ENCODE results near the gene RAD9A.

RAD9A gene

DNA sequence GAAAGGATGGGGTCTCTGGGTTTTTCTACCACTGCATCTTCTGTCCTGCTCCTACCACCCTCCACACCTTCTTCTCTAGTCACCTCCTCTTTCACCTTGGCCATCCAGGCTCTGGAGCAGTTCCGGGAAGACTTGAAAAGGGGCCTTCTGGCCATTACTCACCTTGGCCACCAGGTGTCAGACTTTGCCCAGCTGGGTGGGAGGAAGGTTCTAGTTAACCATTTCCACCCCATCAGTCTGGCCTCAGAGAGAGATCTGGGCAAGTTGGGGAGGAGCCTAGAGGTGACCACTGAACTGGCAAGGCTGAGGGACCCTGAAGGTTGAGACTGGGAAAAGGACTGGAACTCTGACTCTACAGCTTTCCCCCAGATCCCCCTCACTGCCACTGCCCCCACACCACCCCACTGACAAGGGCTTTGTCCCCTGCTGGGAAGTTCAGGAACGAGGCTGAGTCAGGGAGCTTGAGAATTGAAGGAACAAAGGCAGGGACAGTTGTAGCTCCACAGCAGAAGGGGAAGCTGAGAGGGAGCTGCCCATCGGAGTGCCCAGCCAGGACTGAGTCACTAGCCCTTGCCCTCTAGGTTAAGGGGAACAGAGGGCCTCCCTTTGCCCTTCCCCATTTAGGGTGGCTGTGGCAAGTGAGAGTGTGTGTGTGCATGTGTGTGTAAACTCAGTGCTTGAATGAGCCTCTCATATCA, 34.8 kb upstream of the RAD9A start:
- CTCF ChIA-PET: interaction anchor here (0.6 to 37.4 kb wide), 18 partner anchors 17 to 303 kb away, joined by 3 to 1573 read pairs (median 3); partner anchors contain the start of genes CLCF1, KDM2A, NUDT8 and PPP1CA
- POLR2A ChIA-PET: no interaction called here
- DNase-seq (ENCODE audit: extremely low spot score): peak; percentile 81
- TF ChIP-seq, protein P1, sequence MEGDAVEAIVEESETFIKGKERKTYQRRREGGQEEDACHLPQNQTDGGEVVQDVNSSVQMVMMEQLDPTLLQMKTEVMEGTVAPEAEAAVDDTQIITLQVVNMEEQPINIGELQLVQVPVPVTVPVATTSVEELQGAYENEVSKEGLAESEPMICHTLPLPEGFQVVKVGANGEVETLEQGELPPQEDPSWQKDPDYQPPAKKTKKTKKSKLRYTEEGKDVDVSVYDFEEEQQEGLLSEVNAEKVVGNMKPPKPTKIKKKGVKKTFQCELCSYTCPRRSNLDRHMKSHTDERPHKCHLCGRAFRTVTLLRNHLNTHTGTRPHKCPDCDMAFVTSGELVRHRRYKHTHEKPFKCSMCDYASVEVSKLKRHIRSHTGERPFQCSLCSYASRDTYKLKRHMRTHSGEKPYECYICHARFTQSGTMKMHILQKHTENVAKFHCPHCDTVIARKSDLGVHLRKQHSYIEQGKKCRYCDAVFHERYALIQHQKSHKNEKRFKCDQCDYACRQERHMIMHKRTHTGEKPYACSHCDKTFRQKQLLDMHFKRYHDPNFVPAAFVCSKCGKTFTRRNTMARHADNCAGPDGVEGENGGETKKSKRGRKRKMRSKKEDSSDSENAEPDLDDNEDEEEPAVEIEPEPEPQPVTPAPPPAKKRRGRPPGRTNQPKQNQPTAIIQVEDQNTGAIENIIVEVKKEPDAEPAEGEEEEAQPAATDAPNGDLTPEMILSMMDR (IDR thresholded peaks at IDR 0.05; ENCODE audit: control extremely low read depth, extremely low read depth, low read depth, missing control alignments): peak; percentile 91

DNA sequence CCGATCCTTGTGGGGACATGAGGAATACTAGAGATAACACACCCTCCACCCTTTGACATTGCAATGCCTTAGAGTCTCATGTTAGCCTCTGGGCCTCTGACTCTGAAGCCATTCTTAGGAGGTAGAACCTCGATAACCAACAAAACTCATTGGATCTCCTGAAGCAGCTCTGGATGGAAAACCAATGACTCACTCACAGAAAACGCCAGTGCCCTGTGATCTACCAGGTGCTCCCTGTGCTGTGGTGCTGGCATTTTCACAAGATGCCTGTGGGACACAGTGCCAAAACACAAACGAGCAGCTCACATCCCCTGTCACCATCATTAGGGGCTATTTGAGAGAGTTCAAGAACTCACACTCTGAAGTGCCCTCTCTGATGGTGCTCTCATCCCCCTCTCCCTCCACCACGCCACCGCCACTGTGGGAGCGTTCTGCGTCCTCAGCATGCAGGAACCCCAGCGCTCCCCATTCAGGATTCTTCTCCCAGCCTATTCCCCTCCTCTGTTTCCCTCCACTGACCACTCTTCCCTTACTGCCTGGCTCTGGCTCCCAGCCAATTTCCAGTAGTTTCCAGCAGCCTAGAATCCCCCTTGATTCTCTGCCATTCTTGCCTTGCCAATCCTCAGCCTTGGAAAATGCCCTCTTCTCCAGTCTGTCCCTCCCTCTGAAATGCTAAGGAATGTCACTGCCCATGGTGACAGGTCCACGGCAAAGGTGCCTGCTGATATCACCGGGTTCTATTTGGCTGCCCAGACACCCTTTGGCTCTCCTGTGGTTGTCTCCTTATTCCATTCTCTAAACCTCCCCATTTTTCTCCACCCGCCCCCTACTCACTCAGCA, 33.7 kb upstream of the RAD9A start:
- TF ChIP-seq, protein P1 (IDR thresholded peaks at IDR 0.05; ENCODE audit: control extremely low read depth, extremely low read depth, low read depth, missing control alignments): no peak
- peak; percentile 2 for DNase-seq (ENCODE audit: extremely low spot score)
- POLR2A ChIA-PET: no interaction called here

DNA sequence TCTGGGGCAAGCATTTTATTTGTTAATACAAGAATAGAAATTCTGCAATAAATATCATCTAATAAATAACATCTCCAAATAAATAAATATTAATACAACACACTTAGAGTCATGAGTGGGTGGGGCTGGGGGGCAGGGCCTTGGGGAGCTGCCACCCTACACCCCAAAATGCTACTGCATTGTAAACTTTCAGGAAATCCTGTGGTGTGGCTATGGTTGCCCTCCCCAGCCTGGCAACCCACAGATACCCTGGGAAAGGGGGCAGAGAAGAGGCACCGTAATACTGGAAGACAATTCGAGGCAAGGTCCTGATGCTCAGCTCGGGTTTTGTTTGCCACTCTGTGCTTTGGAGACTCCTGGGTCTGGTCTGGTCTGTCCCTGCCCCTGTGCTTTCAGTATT, 27.6 kb upstream of the RAD9A start:
- POLR2A ChIA-PET: no interaction called here
- CTCF ChIA-PET: interaction anchor here (17.5 to 42.5 kb wide), 3 partner anchors 3 to 24 kb away, joined by 242 to 1573 read pairs (median 1573); partner anchors contain the start of genes CLCF1, POLD4, PPP1CA and RAD9A
- TF ChIP-seq, protein P1 (IDR thresholded peaks at IDR 0.05; ENCODE audit: control extremely low read depth, extremely low read depth, low read depth, missing control alignments): no peak
- DNase-seq (ENCODE audit: extremely low spot score): no peak

More for the DNA sequence above, 33.7 kb upstream of the RAD9A start:
- CTCF ChIA-PET: interaction anchor here (1.3 to 37.4 kb wide), 5 partner anchors 18 to 284 kb away, joined by 3 to 1573 read pairs (median 127); partner anchors contain the start of genes CLCF1, PPP1CA, RAD9A and TBC1D10C

DNA sequence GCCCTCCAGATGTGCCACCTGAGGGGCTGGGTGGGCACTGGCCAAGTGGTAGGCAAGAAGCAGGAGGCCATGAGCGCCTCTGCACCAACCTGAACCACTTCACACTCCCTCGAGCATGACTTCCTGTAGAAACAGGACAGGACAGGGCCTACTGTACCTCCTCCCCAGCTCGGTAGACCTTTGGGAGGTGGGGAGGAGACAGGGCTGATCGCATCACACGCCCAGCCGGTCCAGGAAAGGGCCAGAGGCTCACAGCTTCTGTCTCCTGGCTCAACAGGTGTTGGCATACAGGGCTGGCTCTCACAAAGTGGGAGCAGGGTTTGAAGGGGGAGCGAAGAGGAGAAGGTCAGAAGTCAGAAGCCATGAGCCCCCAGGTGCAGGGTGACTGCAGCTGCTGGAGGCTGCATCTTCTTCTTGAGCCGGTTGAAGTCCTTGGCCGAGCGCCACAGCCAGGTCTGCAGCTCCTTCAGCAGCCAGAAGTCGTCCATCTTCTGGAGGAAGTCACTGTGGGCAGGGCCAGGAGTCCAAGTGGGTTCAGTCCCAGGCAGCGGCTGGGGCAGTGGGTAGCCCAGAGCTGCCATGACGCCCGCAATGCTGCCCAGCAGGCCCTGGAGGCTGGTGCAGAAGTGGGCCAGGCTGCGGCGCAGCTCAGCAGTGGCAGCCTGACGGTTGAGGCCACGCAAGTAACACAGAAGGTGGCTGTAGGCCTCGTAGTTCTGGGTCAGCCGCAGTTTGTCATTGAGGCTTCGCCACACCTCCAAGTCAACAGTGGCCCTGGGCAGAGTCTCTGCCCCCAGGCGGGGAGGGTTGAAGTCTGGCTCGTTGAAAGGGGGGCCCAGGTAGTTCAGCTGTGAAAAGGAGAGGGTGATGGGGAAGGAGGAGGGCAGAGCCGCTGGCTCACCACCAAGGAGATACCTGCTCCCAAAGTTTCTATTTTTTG, 26.7 kb upstream of the RAD9A start:
- CTCF ChIA-PET: interaction anchor here (17.5 to 42.5 kb wide), 3 partner anchors 2 to 25 kb away, joined by 242 to 1573 read pairs (median 1573); partner anchors contain the start of genes CLCF1, POLD4, PPP1CA and RAD9A
- TF ChIP-seq, protein P1 (IDR thresholded peaks at IDR 0.05; ENCODE audit: control extremely low read depth, extremely low read depth, low read depth, missing control alignments): no peak
- no peak for DNase-seq (ENCODE audit: extremely low spot score)
- POLR2A ChIA-PET: no interaction called here

DNA sequence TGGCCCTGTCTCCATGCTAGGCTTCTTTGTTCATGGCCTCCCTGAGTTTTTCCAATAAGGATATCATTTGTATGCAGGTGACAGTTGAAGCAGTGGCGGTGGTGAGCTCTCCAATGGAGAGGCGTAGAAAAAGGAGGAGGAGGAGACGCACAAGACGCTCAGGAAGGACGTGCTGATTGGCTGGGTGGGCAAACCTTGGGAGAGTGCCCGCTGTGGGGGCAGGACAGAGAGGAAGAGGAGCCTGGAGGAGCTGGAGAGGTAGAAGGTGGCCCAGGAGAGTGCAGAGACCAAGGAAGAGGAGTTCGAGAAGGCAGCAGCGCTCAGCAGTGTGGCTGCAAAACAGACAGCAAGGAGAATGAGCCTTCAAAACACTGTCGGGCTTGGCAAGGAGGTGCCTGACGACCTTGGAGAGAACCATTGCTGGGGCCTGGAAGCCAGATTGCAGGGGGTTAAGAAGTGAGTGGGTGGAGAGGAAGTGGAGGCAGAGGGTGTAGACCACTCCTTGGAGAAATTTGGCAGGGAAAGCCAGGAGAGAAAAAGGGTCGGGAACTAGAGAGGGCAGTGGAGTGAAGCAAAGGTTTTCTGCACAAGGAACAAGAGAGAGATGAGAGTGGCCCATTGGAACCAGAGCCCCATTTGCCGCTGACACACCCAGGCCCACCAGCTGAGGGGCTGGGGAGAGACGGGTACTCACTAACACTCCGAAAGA, 25.9 kb upstream of the RAD9A start:
- TF ChIP-seq, protein P1 (IDR thresholded peaks at IDR 0.05; ENCODE audit: control extremely low read depth, extremely low read depth, low read depth, missing control alignments): no peak
- CTCF ChIA-PET: interaction anchor here (17.5 to 42.5 kb wide), 3 partner anchors 1 to 26 kb away, joined by 242 to 1573 read pairs (median 1573); partner anchors contain the start of genes CLCF1, POLD4, PPP1CA and RAD9A
- POLR2A ChIA-PET: no interaction called here
- no peak for DNase-seq (ENCODE audit: extremely low spot score)

Measured in GM10248 (cell line).